Measurements from ENCODE around the gene LSM3.

DNA sequence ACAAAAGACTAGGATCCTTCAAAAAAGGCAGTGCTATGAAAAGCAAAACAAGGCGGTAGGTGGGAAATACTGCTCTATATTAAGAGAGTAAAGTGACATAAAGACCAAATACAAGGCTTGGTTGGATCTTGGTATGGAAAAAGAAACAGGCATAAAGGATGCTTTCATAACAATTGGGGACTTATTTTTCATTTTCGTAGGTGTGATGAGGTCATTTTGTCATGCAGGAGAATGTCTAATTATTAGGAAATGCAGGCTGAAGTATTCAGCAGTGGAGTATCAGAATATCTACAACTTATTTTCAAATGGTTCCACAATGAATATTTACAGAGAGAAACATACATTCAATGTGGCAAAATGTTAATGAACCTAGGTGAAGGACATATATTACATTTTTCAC lies 9.2 kb upstream of the LSM3 start:
- TF ChIP-seq EZH2 (IDR thresholded peaks at IDR 0.05; ENCODE audit: insufficient read depth, low read length) = no peak
- TF ChIP-seq, protein P1, sequence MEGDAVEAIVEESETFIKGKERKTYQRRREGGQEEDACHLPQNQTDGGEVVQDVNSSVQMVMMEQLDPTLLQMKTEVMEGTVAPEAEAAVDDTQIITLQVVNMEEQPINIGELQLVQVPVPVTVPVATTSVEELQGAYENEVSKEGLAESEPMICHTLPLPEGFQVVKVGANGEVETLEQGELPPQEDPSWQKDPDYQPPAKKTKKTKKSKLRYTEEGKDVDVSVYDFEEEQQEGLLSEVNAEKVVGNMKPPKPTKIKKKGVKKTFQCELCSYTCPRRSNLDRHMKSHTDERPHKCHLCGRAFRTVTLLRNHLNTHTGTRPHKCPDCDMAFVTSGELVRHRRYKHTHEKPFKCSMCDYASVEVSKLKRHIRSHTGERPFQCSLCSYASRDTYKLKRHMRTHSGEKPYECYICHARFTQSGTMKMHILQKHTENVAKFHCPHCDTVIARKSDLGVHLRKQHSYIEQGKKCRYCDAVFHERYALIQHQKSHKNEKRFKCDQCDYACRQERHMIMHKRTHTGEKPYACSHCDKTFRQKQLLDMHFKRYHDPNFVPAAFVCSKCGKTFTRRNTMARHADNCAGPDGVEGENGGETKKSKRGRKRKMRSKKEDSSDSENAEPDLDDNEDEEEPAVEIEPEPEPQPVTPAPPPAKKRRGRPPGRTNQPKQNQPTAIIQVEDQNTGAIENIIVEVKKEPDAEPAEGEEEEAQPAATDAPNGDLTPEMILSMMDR (IDR thresholded peaks at IDR 0.05; ENCODE audit: insufficient read depth, low read depth, low read length) = no peak

Measured in astrocyte (in vitro differentiated cells and primary cell).